Left ventricle myocardium superior (tissue), 1 donor: ENCODE data around the gene ZNF512B. TPM values are rescaled to one million over a fixed set of nuclear protein-coding genes. Genes with fewer than 3 reads are reported as not detected.
"Not testable (repeated sequence)": the region's sequence is repeated elsewhere in the genome, so short reads cannot be mapped to it uniquely, and the experiment has no call there.

Experiments
- ATAC-seq: fragments of 200-7000 bp; cut with Tn5 transposase; one replicate; pipeline ENCODE4 v1.9.1; 2020; ENCODE audit warnings: mild to moderate bottlenecking, moderate library complexity
- DNase-seq: peaks from one replicate; pipeline ENCODE4 v3.0.0-alpha.2; 2020
- intact Hi-C: fragments of 100-400 bp; cut with micrococcal nuclease; formaldehyde crosslinking; loops from one replicate; pipeline ENCODE4 v1.11.0; 2022
- long read RNA-seq: library from polyadenylated mRNA; unstranded; transcript quantifications from one replicate; pipeline ENCODE4 v2.0.0, GENCODE V29; 2021
- total RNA-seq: library from RNA; stranded (reverse); fragmentation: NEBNext Ultra II Directional; extraction: Animal tissue kit (Norgen Biotek cat#: 25700); gene quantifications from one replicate; pipeline ENCODE4 v1.2.1, GENCODE V29; 2021
- donor health status: DM: no; HTN: yes; CAD: no; lungs with severe emphysema.

Gene ZNF512B
- 14.0 TPM for total RNA-seq
- long read RNA-seq, full-length matches to known transcripts: 2 of 23 reads
- long read RNA-seq, partial matches to known transcripts: 1 of 23 reads
- long read RNA-seq, other reads (novel, unspliced or antisense): 20 of 23 reads

GRCh38 chr20:63969838-63970713 lies at the start of gene ZNF512B:
Gene ZNF512B (minus strand): TSS chr20:63969930. CDS start chr20:63967950, 1,980 bp downstream.
- peak; percentile 51 for ATAC-seq
- intact Hi-C loops: no loop called here
- DNase-seq: peak; percentile 84

- DNase-seq (no peak), ATAC-seq (no peak)
- intact Hi-C loops: no loop called here
Observed at GRCh38 chr20:64015635-64016034, 45.9 kb upstream of the ZNF512B start.

- intact Hi-C loops, ATAC-seq, DNase-seq: not testable (repeated sequence)
Observed at GRCh38 chr20:64012385-64013154, 42.8 kb upstream of the ZNF512B start.

- intact Hi-C loops: no loop called here
- ATAC-seq (no peak), DNase-seq (no peak)
Observed at GRCh38 chr20:64011366-64011779, 41.6 kb upstream of the ZNF512B start.

DNA sequence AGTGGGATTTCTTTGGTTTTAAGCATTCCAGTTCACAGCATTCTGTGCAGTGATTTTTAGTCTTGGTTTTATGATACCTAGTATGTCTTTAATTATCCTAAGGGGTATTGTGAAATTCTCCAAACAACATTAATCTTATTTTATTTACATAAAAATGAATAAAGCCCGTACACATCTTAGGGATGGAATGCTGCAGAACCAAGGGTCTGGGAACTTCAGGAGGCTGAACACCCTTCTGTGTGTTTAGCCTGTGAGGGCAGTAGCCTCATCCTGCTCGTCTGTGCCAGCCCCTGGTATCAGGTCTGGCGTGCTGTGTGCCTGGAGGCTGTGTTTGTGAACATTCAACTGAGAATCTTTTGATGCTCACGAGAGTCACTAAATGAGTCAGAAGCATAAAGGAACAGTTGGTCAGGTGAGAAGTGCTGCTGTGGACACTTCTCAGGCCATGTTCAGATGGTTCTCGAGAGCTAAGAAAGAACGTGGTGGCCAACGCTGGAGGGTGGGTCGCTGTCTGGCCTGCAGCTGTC lies 41.0 kb upstream of the ZNF512B start:
- intact Hi-C loops: no loop called here
- DNase-seq (no peak), ATAC-seq (no peak)

- DNase-seq: no peak
- intact Hi-C loops: no loop called here
- ATAC-seq: no peak
Observed at GRCh38 chr20:64009811-64010387, 40.2 kb upstream of the ZNF512B start.

DNA sequence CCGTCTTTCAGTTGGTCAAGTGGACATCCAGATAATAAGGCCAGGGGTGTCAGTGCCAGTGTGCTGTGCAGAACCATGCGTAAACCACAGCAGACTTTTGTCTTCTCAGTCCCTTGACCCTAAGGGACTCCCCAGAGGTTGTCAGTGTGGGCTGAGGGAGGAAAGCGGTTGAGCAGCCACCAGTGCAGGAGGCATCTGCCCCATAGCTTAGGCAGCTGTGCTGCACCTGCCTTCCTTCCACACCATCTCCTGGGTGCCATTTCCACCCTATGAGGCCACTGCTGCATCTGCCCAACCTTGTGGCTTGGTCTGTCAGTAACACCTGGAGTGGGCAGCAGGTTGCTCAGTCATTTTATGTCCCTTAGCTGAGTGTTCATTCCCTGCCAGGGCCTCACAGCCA lies 37.2 kb upstream of the ZNF512B start:
- ATAC-seq: no peak
- no peak for DNase-seq
- intact Hi-C loops: no loop called here

- no peak for DNase-seq
- ATAC-seq: no peak
- intact Hi-C loops: no loop called here
Observed at GRCh38 chr20:64006490-64006889, 36.8 kb upstream of the ZNF512B start.

- intact Hi-C loops: no loop called here
- no peak for ATAC-seq
- DNase-seq: no peak
Observed at GRCh38 chr20:64005394-64005793, 35.7 kb upstream of the ZNF512B start.

GRCh38 chr20:64003960-64004725 lies 34.4 kb upstream of the ZNF512B start:
- ATAC-seq (no peak), DNase-seq (no peak)
- intact Hi-C loops: no loop called here

DNA sequence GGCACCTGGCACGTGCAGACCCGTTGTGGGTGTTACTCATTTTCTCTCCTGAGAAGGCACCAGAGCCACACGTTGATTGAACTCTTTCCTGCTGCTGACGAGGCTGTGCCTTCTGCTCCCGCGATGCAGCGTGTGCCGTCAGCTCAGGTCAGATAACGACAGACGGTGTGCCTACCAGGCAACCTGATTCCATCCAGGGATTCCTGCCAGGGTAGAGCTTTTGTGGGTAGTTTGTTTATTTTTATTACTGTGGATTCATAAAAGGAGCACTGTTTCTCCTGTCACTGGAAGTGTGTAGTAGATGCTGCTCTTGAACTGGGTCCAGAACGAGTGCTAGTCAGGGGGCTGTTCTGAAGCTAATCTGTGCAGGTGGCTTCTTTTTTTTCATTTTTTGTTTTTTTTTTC lies 31.9 kb upstream of the ZNF512B start:
- intact Hi-C loops: no loop called here
- ATAC-seq: no peak
- DNase-seq: no peak

GRCh38 chr20:64000906-64001305 lies 31.2 kb upstream of the ZNF512B start:
- DNase-seq (no peak), ATAC-seq (peak; percentile 59)
- intact Hi-C loops: no loop called here

- intact Hi-C loops: no loop called here
- DNase-seq: no peak
- no peak for ATAC-seq
Observed at GRCh38 chr20:63982937-63983336, 13.2 kb upstream of the ZNF512B start.

DNA sequence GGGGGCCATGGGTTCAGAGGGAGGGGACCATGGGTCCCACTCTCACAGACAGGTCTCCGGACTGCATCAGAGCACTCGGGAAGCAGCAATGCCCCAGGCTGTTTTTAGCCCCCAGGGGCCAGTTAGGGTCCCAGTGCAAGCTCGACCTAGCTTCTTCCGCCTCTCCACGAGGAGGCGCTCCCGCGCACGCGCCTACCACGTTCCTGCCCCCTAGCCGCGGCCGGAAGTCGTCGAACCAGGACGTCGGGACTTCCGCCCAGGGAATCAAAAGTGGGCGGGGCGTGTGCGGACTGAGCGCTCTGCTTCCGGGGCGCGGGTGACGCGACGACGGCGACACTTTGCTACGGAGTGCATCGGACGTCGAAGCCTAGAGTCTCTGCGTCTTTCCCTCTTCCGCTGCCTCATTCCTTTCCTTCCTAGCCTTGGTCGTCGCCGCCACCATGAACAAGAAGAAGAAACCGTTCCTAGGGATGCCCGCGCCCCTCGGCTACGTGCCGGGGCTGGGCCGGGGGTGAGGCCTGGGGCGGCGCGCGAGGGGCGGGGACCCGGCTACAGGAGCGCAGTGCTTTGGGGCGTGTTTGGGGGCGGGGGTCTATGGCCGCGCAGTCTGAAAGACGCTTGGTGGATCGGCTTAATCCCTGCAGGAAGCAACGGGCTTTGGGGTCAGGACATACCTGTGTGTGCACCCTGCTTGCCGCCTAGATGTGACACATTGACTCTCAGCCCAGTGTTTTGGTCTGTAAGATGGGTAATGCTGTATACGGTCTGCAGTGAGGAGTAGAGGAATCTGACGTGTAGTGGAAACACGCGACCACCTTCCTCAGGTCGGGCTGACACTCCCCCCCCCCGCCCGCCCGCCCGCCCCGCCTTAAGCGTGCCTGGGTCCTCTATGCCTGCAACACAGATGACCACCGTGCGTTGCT lies 11.3 kb upstream of the ZNF512B start, which contains the start of gene PRPF6:
PRPF6 (plus strand) TSS at position 327 of the 923 bp plus-strand sequence; CDS start at position 441, 114 bp downstream.
- peak; percentile 97 for DNase-seq
- ATAC-seq: peak; percentile 90
- intact Hi-C loops: no loop called here

GRCh38 chr20:63980317-63980805 lies 10.6 kb upstream of the ZNF512B start:
- ATAC-seq: peak; percentile 43
- no peak for DNase-seq
- intact Hi-C loops: no loop called here

- ATAC-seq: peak; percentile 12
- peak; percentile 68 for DNase-seq
Observed at GRCh38 chr20:63979557-63980316, 10.0 kb upstream of the ZNF512B start, which contains the start of gene SAMD10. Gene SAMD10 (minus strand): TSS chr20:63979642. CDS start chr20:63979467, 175 bp downstream.

GRCh38 chr20:63979229-63979556 lies 9.5 kb upstream of the ZNF512B start:
- DNase-seq (no peak), ATAC-seq (no peak)
- intact Hi-C loops: no loop called here

More at GRCh38 chr20:63979557-63980316, 10.0 kb upstream of the ZNF512B start, which contains the start of gene SAMD10:
- intact Hi-C loops: no loop called here
